ENCODE measurements around the gene MAP2.
"Not testable (repeated sequence)": the region's sequence is repeated elsewhere in the genome, so short reads cannot be mapped to it uniquely, and the experiment has no call there.

MAP2 gene

GRCh38 chr2:209463226-209463625, 39.4 kb downstream of the MAP2 start:
- DNase-seq (ENCODE audit: insufficient read length) (no peak), FAIRE-seq (no peak)
- no peak for TF ChIP-seq TAF1 (IDR thresholded peaks at IDR 0.05; ENCODE audit: borderline replicate concordance, low read depth, low read length)
- TF ChIP-seq POLR2A (IDR thresholded peaks at IDR 0.05; ENCODE audit: low read depth, low read length): no peak
- no peak for TF ChIP-seq POLR2AphosphoS5 (IDR thresholded peaks at IDR 0.05; ENCODE audit: low read depth, low read length)

GRCh38 chr2:209463835-209464234, 40.0 kb downstream of the MAP2 start:
- DNase-seq (ENCODE audit: insufficient read length) (no peak), FAIRE-seq (no peak)
- TF ChIP-seq TAF1 (IDR thresholded peaks at IDR 0.05; ENCODE audit: borderline replicate concordance, low read depth, low read length) (no peak), POLR2AphosphoS5 (IDR thresholded peaks at IDR 0.05; ENCODE audit: low read depth, low read length) (no peak), POLR2A (IDR thresholded peaks at IDR 0.05; ENCODE audit: low read depth, low read length) (no peak)

- FAIRE-seq: no peak
- no peak for TF ChIP-seq POLR2AphosphoS5 (IDR thresholded peaks at IDR 0.05; ENCODE audit: low read depth, low read length)
- DNase-seq (ENCODE audit: insufficient read length): no peak
Measured at GRCh38 chr2:209468846-209469245, 45.0 kb downstream of the MAP2 start.

- FAIRE-seq (no peak), DNase-seq (ENCODE audit: insufficient read length) (no peak)
- TF ChIP-seq POLR2AphosphoS5 (IDR thresholded peaks at IDR 0.05; ENCODE audit: low read depth, low read length): no peak
- no peak for TF ChIP-seq POLR2A (IDR thresholded peaks at IDR 0.05; ENCODE audit: low read depth, low read length)
- TF ChIP-seq TAF1 (IDR thresholded peaks at IDR 0.05; ENCODE audit: borderline replicate concordance, low read depth, low read length): no peak
Measured at GRCh38 chr2:209469481-209469880, 45.6 kb downstream of the MAP2 start.

- DNase-seq (ENCODE audit: insufficient read length): no peak
- FAIRE-seq: no peak
- TF ChIP-seq TAF1 (IDR thresholded peaks at IDR 0.05; ENCODE audit: borderline replicate concordance, low read depth, low read length) (no peak), POLR2A (IDR thresholded peaks at IDR 0.05; ENCODE audit: low read depth, low read length) (no peak), POLR2AphosphoS5 (IDR thresholded peaks at IDR 0.05; ENCODE audit: low read depth, low read length) (no peak)
Measured at GRCh38 chr2:209470466-209470865, 46.6 kb downstream of the MAP2 start.

GRCh38 chr2:209471037-209471436, 47.2 kb downstream of the MAP2 start:
- DNase-seq (ENCODE audit: insufficient read length) (no peak), FAIRE-seq (no peak)
- TF ChIP-seq TAF1 (IDR thresholded peaks at IDR 0.05; ENCODE audit: borderline replicate concordance, low read depth, low read length) (no peak), POLR2A (IDR thresholded peaks at IDR 0.05; ENCODE audit: low read depth, low read length) (no peak), POLR2AphosphoS5 (IDR thresholded peaks at IDR 0.05; ENCODE audit: low read depth, low read length) (no peak)

GRCh38 chr2:209472112-209472832, 48.4 kb downstream of the MAP2 start:
- TF ChIP-seq POLR2AphosphoS5 (IDR thresholded peaks at IDR 0.05; ENCODE audit: low read depth, low read length) (no peak), TAF1 (IDR thresholded peaks at IDR 0.05; ENCODE audit: borderline replicate concordance, low read depth, low read length) (no peak), POLR2A (IDR thresholded peaks at IDR 0.05; ENCODE audit: low read depth, low read length) (no peak)
- no peak for FAIRE-seq
- no peak for DNase-seq (ENCODE audit: insufficient read length)

GRCh38 chr2:209472871-209473270, 49.0 kb downstream of the MAP2 start:
- FAIRE-seq (no peak), DNase-seq (ENCODE audit: insufficient read length) (no peak)
- TF ChIP-seq TAF1 (IDR thresholded peaks at IDR 0.05; ENCODE audit: borderline replicate concordance, low read depth, low read length) (no peak), POLR2A (IDR thresholded peaks at IDR 0.05; ENCODE audit: low read depth, low read length) (no peak), POLR2AphosphoS5 (IDR thresholded peaks at IDR 0.05; ENCODE audit: low read depth, low read length) (no peak)

GRCh38 chr2:209473930-209474419, 50.1 kb downstream of the MAP2 start:
- DNase-seq (ENCODE audit: insufficient read length): no peak
- FAIRE-seq: no peak
- no peak for TF ChIP-seq POLR2A (IDR thresholded peaks at IDR 0.05; ENCODE audit: low read depth, low read length)
- no peak for TF ChIP-seq POLR2AphosphoS5 (IDR thresholded peaks at IDR 0.05; ENCODE audit: low read depth, low read length)
- TF ChIP-seq TAF1 (IDR thresholded peaks at IDR 0.05; ENCODE audit: borderline replicate concordance, low read depth, low read length): no peak

GRCh38 chr2:209474960-209475359, 51.1 kb downstream of the MAP2 start:
- no peak for FAIRE-seq
- DNase-seq (ENCODE audit: insufficient read length): no peak
- no peak for TF ChIP-seq POLR2AphosphoS5 (IDR thresholded peaks at IDR 0.05; ENCODE audit: low read depth, low read length)
- no peak for TF ChIP-seq POLR2A (IDR thresholded peaks at IDR 0.05; ENCODE audit: low read depth, low read length)
- no peak for TF ChIP-seq TAF1 (IDR thresholded peaks at IDR 0.05; ENCODE audit: borderline replicate concordance, low read depth, low read length)

- DNase-seq (ENCODE audit: insufficient read length) (no peak), FAIRE-seq (no peak)
- TF ChIP-seq POLR2AphosphoS5 (IDR thresholded peaks at IDR 0.05; ENCODE audit: low read depth, low read length): no peak
- no peak for TF ChIP-seq TAF1 (IDR thresholded peaks at IDR 0.05; ENCODE audit: borderline replicate concordance, low read depth, low read length)
- no peak for TF ChIP-seq POLR2A (IDR thresholded peaks at IDR 0.05; ENCODE audit: low read depth, low read length)
Measured at GRCh38 chr2:209476367-209477208, 52.7 kb downstream of the MAP2 start.

GRCh38 chr2:209492296-209492695, 68.4 kb downstream of the MAP2 start:
- DNase-seq (ENCODE audit: insufficient read length); FAIRE-seq: not testable (repeated sequence)

GRCh38 chr2:209495068-209495620, 71.3 kb downstream of the MAP2 start:
- FAIRE-seq; DNase-seq (ENCODE audit: insufficient read length): not testable (repeated sequence)
